Vagina (tissue), 2 donors: ENCODE measurements around the gene UBE2U. TPM values are rescaled to one million over a fixed set of nuclear protein-coding genes. Genes with fewer than 3 reads are reported as not detected.

Experiments
- DNase-seq, 2 donors: peaks; one replicate each; pipeline ENCODE4 v3.0.0-alpha.2; 2017; ENCODE audit errors: extremely low spot score in 2 of 2
- H3K27ac ChIP-seq: fragments of 200-600 bp; sonication (generic); one replicate; pipeline ENCODE4 v1.5.1; 2019
- H3K27me3 ChIP-seq: fragments of 200-600 bp; sonication (generic); one replicate; pipeline ENCODE4 v1.5.1; 2019
- H3K36me3 ChIP-seq, 2 donors: fragments of 200-600 bp; sonication (generic); one replicate each; pipeline ENCODE4 v1.5.1; 2017 to 2019
- H3K4me1 ChIP-seq: fragments of 200-600 bp; sonication (generic); one replicate; pipeline ENCODE4 v1.5.1; 2019
- H3K4me3 ChIP-seq, 2 donors: fragments of 200-600 bp; sonication (generic); 1 replicate in 1 of 2; 2 replicates in 1 of 2; pipeline ENCODE4 v1.5.1; 2016 to 2019
- H3K9me3 ChIP-seq: fragments of 200-600 bp; sonication (generic); one replicate; pipeline ENCODE4 v1.5.1; 2019
- POLR2A ChIP-seq, 2 donors: fragments of 450-650 bp; IDR thresholded peaks; one replicate each; pipeline ENCODE4 v1.6.1; 2017; ENCODE audit warnings: antibody characterized with exemption in 2 of 2, mild to moderate bottlenecking in 2 of 2, moderate library complexity in 2 of 2
- POLR2AphosphoS5 ChIP-seq, 2 donors: sonication (generic); formaldehyde crosslinking; IDR thresholded peaks; one replicate each; pipeline ENCODE4 v1.9.0; 2017; ENCODE audit warnings: antibody characterized with exemption in 2 of 2, mild to moderate bottlenecking in 2 of 2, low read depth in 1 of 2; ENCODE audit not compliant: insufficient read depth in 1 of 2
- intact Hi-C: fragments of 100-400 bp; cut with DNase I; formaldehyde crosslinking; loops from one replicate; pipeline ENCODE4 v1.15.1; 2023
- total RNA-seq: library from RNA; depleted of rRNA; stranded (reverse); fragments of >200 nt; gene quantifications from one replicate; pipeline ENCODE4 v1.2.3, GENCODE V29; 2016
- TF ChIP-seq, protein P1 (sequence below), 3 experiments: fragments of 450-650 bp in 2 of 3; fragments of 200-600 bp in 1 of 3; sonication (generic) in 1 of 3; IDR thresholded peaks; one replicate each; pipeline ENCODE4 v1.5.1; 2017 to 2019; ENCODE audit warnings: antibody characterized with exemption in 3 of 3, mild to moderate bottlenecking in 2 of 3, moderate library complexity in 2 of 3

UBE2U gene
- total RNA-seq, 1 donor from 2014 or later = not detected

DNA sequence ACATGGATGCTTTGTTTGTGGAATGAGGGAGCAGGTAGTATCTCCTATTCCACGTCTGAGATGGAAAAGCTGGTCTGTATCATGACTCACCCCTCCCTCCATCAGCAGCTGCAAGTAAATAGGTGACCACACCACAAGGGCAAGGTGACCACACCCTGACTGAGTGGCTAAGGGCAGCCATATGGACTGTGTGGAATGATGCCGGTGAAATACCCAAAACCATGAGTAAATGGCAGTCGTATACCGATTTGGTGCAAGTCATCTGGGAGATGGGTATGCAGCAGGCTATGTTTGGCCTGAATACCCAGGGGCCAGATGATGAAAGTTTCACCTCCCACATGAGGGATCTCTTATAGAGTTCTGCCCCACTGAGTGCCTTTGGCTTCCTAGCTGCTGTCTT, 15.8 kb upstream of the UBE2U start:
- peaks cover 4% of the 10 kb centered on the region for H3K4me1 ChIP-seq
- DNase-seq = no peak
- no peak overlapping the region for H3K4me3 ChIP-seq
- no peaks in the 10 kb centered on the region for H3K9me3 ChIP-seq
- intact Hi-C loops = no loop called here
- H3K27me3 ChIP-seq = no peaks in the 10 kb centered on the region
- no peak overlapping the region for H3K27ac ChIP-seq
- TF ChIP-seq POLR2A (IDR thresholded peaks at IDR 0.05) (no peak), POLR2AphosphoS5 (IDR thresholded peaks at IDR 0.05; ENCODE audit: insufficient read depth in 1 of 2, low read depth in 1 of 2) (no peak)
- TF ChIP-seq, protein P1, sequence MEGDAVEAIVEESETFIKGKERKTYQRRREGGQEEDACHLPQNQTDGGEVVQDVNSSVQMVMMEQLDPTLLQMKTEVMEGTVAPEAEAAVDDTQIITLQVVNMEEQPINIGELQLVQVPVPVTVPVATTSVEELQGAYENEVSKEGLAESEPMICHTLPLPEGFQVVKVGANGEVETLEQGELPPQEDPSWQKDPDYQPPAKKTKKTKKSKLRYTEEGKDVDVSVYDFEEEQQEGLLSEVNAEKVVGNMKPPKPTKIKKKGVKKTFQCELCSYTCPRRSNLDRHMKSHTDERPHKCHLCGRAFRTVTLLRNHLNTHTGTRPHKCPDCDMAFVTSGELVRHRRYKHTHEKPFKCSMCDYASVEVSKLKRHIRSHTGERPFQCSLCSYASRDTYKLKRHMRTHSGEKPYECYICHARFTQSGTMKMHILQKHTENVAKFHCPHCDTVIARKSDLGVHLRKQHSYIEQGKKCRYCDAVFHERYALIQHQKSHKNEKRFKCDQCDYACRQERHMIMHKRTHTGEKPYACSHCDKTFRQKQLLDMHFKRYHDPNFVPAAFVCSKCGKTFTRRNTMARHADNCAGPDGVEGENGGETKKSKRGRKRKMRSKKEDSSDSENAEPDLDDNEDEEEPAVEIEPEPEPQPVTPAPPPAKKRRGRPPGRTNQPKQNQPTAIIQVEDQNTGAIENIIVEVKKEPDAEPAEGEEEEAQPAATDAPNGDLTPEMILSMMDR (IDR thresholded peaks at IDR 0.05) = no peak
- H3K36me3 ChIP-seq = no peaks in the 10 kb centered on the region

DNA sequence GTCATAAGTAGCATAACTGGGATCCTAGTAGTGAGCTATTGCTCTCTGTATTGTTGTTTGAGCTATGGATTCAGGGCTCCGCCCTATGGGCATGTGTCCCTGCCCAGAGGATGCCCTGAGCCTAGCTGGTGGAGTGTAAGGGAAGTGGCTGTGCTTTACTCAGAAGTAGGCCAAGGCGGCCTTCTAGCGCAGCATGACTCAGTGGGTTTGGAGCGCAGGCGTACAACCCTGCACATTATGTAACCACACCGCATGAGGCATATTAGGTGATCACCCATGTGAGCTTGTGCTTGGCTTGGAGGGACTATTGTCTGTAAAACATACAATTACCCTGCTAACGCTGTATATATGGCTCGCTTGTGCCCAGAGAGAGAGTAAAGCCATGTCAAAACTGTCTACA, 11.1 kb upstream of the UBE2U start:
- TF ChIP-seq, protein P1 (IDR thresholded peaks at IDR 0.05) = no peak
- TF ChIP-seq POLR2AphosphoS5 (IDR thresholded peaks at IDR 0.05; ENCODE audit: insufficient read depth in 1 of 2, low read depth in 1 of 2) (no peak), POLR2A (IDR thresholded peaks at IDR 0.05) (no peak)
- H3K36me3 ChIP-seq = no peaks in the 10 kb centered on the region
- H3K4me1 ChIP-seq = peaks cover 4% of the 10 kb centered on the region
- DNase-seq = no peak
- no peak overlapping the region for H3K4me3 ChIP-seq
- no peak overlapping the region for H3K27ac ChIP-seq
- intact Hi-C loops = no loop called here
- no peaks in the 10 kb centered on the region for H3K9me3 ChIP-seq
- H3K27me3 ChIP-seq = no peaks in the 10 kb centered on the region

DNA sequence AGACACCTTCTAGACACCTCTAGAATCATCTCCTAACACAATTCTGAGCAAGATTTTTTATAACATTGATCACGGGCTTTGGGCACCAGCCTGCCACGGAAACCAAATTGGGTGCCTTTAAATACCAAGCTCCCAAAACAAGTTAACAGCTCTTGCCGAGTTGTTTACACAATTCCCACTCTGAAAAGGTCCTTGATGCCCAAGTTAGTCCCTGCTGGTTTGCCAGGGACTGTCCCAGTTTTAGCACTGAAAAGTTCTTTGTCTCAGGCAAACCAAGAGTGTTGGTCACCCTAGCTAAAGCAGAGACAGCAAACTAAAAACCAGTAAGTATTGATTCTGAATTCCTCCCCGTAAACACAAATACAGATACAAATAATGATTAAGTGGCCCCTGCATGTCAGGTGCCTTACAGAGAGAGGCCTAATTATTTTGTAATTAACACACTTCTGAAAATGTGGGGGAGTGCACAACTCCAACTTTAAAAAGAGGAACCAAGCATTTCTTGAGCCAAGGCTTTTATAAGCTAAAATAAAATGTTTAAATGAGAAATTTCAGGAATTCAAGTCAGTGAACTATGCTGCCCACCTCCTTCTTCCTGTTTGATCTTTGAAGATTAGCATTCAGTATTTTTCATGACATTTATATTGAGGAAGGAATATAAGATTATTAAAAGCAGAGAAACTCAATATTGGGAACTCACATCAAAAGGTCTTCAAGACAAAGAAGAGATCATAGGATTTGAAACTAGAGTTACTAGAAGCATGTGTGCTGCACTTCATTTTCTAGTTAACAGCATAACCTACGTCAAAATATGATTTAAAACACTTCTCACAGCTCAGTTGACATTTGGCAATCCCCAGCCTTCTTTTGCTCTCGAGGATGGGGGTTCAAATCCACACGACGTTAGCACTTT, 9.0 kb upstream of the UBE2U start:
- no peaks in the 10 kb centered on the region for H3K27me3 ChIP-seq
- TF ChIP-seq, protein P1 (IDR thresholded peaks at IDR 0.05) = no peak
- TF ChIP-seq POLR2AphosphoS5 (IDR thresholded peaks at IDR 0.05; ENCODE audit: insufficient read depth in 1 of 2, low read depth in 1 of 2) (no peak), POLR2A (IDR thresholded peaks at IDR 0.05) (no peak)
- H3K27ac ChIP-seq = no peak overlapping the region
- H3K9me3 ChIP-seq = no peaks in the 10 kb centered on the region
- H3K4me3 ChIP-seq = no peak overlapping the region
- no peaks in the 10 kb centered on the region for H3K36me3 ChIP-seq
- peaks cover 4% of the 10 kb centered on the region for H3K4me1 ChIP-seq
- intact Hi-C loops = no loop called here
- no peak for DNase-seq

DNA sequence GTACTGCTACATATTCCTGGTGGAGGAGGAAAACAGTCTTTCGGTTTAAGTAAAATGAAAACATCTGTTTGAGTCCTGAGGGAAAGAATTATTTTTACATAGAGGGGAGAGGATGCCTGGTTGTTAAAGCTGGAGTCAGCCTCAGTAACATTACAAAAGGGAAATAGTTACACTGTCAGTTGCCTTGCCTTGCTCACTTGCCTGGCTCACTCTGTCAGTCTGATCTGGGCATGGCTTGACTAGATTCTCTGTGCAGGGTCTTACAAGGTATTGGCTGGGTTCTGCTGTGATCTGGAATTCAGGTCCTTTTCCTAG, 8.4 kb upstream of the UBE2U start:
- no peak for DNase-seq
- Histone ChIP-seq H3K27ac (no peak overlapping the region), H3K27me3 (no peaks in the 10 kb centered on the region), H3K36me3 (no peaks in the 10 kb centered on the region), H3K4me3 (no peak overlapping the region), H3K9me3 (no peaks in the 10 kb centered on the region), H3K4me1 (peaks cover 4% of the 10 kb centered on the region)
- TF ChIP-seq POLR2AphosphoS5 (IDR thresholded peaks at IDR 0.05; ENCODE audit: insufficient read depth in 1 of 2, low read depth in 1 of 2) (no peak), POLR2A (IDR thresholded peaks at IDR 0.05) (no peak)
- TF ChIP-seq, protein P1 (IDR thresholded peaks at IDR 0.05) = no peak
- intact Hi-C loops = no loop called here
